Left cardiac atrium (tissue), 4 donors: Measurements from ENCODE around the gene PPIF. TPM values are rescaled to one million over a fixed set of nuclear protein-coding genes. Genes with fewer than 3 reads are reported as not detected.

Experiments used
- ATAC-seq, 2 donors: fragments of 200-7000 bp; cut with Tn5 transposase; one replicate each; pipeline ENCODE4 v1.9.1; 2020; ENCODE audit warnings: mild to moderate bottlenecking in 2 of 2, moderate library complexity in 2 of 2
- DNase-seq: peaks from one replicate; pipeline ENCODE4 v3.0.0-alpha.2; 2020
- intact Hi-C, 2 donors: fragments of 100-400 bp; cut with DNase I; formaldehyde crosslinking; loops; one replicate each; pipeline versions ENCODE4 v1.14.1 to v1.15.1; 2022 to 2023
- total RNA-seq, 2 donors: library from RNA; stranded (reverse); fragmentation: NEBNext Ultra II Directional; extraction: Animal tissue kit (Norgen Biotek cat#: 25700); gene quantifications; one replicate each; pipeline ENCODE4 v1.2.1, GENCODE V29; 2021
- donor health status: DM: no; HTN: yes; CAD: no.
- donor health status: DM: no; HTN: yes; CAD: no; lungs with severe emphysema.
- donor health status: DM: yes; HTN: yes; CAD: no.
- donor health status: Dilated cardiomyopathy.

The PPIF gene
- total RNA-seq, 2 donors from 2014 or later, result 110 to 155 TPM

- intact Hi-C loops, result loop anchor here in 1 of 2 donors (5.0 kb wide), 1 partner anchor 108 kb away; no protein-coding TSS in a partner anchor
- DNase-seq, result peak; percentile 17
Measured at GRCh38 chr10:79378647-79379511, 31.6 kb downstream of the PPIF start.

DNA sequence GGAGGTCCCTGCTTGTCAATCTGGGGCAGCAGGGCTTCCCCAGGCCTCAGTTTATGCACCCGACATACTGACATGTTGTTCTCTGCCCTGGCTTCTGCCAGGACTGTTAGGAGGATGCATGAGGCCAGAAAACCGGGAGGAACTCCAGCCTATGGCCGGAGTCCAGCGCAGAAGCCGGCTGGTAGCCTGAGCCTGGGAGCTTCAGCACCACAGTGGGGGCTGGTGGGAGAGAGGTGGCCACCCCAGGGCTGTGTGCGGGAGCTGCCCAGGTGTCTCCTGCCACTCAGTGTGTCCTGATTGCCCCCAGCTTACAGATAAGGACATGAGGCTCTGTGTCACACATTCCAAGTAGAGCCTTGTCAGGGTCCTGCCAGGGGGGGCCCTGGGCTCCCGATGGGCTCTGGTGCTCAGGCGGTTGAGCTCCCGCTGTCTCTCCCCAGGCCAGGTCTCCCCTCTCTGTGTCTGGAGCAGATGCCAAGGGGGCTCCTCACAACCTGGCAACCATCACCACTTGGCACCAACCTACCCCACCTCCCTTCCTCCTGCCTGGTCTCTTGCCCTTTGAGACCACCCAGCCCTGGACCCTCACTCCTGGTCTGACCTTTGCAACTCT lies 32.3 kb downstream of the PPIF start:
- ATAC-seq (peak; percentile 17 to 23), DNase-seq (peak; percentile 70)
- intact Hi-C loops, result loop anchor here in 1 of 2 donors (5.0 kb wide), 1 partner anchor 108 kb away; no protein-coding TSS in a partner anchor

More at GRCh38 chr10:79378647-79379511, 31.6 kb downstream of the PPIF start:
- no peak for ATAC-seq

DNA sequence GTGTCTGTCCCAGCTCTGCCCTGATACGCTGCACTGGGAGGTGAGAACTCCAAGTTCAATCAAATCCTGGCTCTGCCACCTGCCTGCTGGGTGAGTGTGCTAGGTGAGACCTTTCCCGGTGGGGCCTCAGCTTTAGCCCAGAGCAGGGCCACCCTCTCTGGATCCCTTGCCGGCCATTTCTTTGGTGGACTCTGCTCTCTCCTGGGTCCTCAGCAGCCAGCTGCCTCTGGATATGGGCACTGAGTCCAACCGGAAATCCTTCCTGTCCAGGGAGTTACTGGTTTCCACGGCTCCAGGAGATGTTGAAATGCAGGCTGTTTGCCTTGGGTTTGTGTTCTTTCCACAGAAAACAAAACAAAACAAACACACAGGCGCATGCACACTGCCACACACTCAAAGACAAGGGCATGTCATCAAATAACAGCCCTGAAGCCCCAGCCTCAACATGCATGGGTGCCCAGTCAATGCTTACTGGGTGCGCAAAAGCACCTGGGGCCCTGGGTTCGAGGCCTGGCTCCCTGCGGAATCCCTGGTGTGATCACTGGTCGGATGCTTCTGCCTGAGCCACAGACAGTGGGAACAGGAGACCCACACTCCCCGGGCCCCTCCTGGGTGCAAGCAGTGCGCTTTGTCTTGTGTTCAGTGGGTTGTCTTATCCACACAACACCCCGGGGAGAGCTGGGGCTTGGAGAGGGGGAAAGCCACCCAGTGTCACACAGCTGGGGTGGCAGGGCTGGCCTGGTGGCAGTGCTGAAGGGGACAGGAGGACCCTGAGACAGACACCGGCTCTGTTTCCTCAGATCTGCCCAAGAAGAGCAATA lies 33.1 kb downstream of the PPIF start:
- intact Hi-C loops, result no loop called here
- peak; percentile 42 to 70 for ATAC-seq
- DNase-seq, result peak; percentile 73

GRCh38 chr10:79380946-79381721 lies 33.9 kb downstream of the PPIF start:
- peak; percentile 15 for DNase-seq
- intact Hi-C loops, result no loop called here
- peak in 1 of 2 donors; percentile 5 for ATAC-seq

DNA sequence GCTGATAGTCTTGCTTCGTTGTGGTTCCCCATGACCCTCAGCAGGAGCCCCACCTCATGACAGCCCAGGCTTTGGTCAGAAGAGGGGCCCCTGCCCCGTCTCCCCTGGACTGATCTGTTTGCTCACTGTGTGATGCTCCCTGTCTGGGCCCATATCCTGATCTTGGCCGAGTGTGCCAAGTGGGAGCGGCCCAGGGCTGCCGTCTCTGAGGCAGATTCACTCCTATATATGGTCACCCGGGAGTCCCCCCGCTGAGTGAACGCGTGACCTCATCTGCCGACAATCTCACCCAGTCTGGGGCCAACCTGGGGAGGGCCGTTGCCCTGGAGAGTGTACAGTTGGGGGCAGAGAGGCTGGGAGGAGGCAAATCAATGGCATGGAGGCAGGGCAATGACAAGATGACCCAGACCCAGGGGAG lies 34.5 kb downstream of the PPIF start:
- DNase-seq (peak; percentile 81), ATAC-seq (peak; percentile 67 to 77)
- intact Hi-C loops, result no loop called here

DNA sequence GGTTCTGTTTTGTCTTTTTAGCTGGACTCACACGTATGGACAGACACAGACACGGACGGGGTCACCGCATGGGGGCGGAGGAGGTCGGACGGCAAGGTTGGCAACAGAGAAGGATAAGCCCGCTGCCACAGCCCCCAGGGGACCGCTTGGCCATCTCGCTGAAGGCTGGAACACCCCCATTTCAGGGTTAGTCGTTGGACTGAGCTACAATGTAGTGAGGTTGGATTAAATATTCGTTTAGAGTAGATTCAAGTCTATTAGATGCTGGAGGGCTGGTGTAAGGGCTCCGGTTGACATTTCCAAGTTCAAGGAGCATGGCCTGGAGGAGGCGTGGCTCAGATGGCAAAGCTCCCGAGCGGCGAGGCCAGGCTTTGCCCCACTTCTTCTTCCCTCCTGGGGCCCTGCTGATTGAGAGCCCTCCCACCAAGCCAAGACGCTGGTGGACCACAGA lies 35.2 kb downstream of the PPIF start:
- intact Hi-C loops, result no loop called here
- ATAC-seq (no peak), DNase-seq (peak; percentile 36)

DNA sequence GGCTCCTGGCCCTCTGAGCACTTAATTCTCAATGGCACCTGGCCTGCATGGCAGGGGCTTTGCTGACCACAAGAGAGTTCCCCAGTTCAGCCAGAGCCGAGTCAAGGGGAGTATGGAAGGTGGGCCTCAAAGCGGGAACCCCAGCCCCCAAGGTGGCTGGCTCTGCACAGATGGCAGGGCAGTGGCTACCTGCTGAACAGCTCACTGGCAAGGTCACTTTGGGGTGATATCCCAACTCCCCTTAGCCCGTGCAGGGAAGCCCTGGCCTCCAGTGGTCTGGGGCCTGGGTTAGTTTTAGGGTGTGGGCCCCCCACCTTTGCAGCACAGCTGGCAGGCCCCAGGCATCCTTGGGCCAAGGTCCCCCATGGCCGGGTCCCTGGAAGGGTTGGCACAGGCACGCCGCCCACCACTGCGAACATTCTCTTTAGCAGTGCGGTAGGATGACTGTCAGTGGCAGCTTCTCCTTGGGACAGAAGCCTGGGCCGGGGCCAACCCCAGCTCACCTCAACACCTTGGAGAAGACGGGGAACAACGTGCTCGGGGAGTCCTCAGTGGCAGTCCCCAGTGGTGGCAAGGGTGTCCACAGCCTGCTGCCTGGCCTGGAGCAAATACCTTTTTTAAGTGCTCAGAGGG lies 36.8 kb downstream of the PPIF start:
- no peak for ATAC-seq
- intact Hi-C loops, result no loop called here
- peak; percentile 27 for DNase-seq

- no peak for ATAC-seq
- DNase-seq, result peak; percentile 7
- intact Hi-C loops, result no loop called here
Measured at GRCh38 chr10:79384773-79385391, 37.6 kb downstream of the PPIF start.

- ATAC-seq (no peak), DNase-seq (peak; percentile 13)
- intact Hi-C loops, result no loop called here
Measured at GRCh38 chr10:79385392-79385795, 38.1 kb downstream of the PPIF start.

- DNase-seq, result peak; percentile 18
- ATAC-seq, result no peak
- intact Hi-C loops, result no loop called here
Measured at GRCh38 chr10:79385804-79386531, 38.7 kb downstream of the PPIF start.

DNA sequence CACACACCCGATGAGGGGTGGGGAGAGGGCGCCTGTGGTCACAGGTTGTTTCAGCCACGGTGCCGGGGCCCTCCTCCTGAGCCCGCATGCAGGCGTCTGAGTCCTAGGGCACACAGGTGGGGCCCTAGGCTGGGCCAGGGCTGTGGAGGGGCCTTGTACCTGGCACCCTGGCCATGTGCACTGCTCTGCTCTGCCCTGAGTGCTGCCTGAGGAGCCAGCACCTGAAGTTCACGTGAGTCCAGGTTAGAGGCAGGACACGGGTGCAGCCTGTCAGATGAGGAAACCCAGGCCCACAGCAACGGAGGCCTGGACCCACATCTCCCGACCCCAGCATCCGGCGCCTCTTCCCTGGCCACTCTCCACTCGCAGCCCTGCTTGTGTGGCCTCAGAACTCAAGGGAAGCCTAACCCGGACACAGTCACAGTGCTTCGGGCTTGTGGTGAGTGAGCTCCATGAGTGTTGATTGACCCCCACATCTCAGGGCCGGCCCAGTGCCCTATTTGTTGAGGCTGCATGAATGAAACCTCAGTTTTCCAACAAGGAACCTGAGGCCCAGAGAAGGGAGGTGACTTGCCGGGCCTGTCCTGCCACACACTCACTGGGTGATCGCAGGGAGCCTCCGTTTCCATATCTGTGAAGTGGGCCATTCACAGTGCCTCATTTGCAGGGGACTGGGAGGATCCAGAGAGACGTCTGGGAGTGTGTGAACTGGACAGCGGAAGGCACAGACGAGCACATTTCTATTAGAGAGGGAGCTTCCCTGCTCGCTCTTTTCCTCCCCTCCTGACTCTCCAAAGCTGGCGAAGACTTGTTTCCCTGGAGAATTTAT lies 39.6 kb downstream of the PPIF start:
- no peak for ATAC-seq
- peak; percentile 16 for DNase-seq

DNA sequence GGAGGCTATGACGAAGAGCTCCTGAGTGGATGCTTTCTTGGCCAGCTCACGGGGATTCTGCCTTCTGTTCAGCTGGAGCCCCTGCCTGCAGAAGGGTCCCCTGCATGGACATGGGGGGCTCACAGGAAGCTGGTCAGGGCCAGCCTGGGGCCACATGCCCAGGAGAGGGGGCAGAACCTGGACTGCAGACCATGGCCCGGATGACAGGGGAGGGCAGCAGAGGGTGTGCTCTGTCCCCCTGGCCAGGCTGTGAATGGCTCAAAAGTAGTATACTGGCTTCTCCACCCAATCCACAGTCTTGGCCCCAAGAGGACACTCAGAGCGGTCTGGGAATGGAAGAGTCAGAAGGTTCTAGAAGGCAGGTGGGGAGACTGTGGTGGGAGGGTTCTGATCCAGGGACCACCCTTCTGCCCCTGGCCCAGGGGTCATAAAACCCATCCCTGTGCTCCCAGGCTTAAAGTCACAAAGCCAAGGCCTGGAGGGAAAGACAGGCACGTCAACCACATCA lies 40.3 kb downstream of the PPIF start:
- ATAC-seq, result no peak
- no peak for DNase-seq
- intact Hi-C loops, result no loop called here

More for the DNA sequence above, 39.6 kb downstream of the PPIF start:
- intact Hi-C loops, result no loop called here

DNA sequence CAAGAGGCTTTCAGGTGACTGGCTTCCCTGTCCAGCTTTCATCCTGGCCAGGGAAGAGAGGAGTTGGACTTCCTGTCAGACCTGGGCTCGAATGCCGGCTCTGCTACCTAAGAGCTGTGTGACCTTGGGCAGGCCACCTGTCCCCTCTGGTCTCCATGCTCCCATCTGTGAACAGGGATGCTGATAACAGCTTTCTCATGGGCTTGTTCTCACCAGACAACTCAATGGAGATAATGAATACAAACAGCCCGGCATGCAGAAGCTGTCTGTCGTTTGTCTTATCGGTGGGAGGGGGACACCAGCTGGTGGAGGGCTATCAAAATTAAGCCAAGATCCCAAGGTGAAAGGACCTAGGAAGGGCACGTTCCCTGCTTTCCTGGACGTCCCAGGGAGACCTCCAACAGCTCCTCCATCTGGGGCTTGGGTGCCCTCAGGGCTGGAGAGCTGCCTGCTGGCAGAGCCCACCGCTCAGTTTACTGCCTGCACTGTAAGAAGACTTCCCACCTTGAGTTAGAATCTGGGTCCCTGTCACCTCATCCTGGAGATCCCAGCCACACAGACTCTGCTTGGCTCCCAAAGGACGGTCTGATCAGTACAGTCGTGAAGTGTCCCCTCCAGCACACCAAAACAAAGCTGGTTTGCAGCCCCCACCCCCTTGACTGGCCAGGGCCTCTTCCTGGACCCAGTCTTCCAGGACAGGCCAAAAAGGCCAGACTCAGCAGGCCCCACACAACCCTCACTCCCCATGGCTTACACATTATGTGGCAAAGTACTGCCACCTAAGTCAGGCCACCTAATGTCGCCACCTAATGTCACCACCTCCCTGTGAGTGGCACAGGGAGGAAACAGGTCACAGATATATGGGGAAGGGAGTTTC lies 40.9 kb downstream of the PPIF start:
- no peak for ATAC-seq
- peak; percentile 14 for DNase-seq
- intact Hi-C loops, result no loop called here

- ATAC-seq (no peak), DNase-seq (no peak)
- intact Hi-C loops, result no loop called here
Measured at GRCh38 chr10:79390057-79390456, 42.8 kb downstream of the PPIF start.

DNA sequence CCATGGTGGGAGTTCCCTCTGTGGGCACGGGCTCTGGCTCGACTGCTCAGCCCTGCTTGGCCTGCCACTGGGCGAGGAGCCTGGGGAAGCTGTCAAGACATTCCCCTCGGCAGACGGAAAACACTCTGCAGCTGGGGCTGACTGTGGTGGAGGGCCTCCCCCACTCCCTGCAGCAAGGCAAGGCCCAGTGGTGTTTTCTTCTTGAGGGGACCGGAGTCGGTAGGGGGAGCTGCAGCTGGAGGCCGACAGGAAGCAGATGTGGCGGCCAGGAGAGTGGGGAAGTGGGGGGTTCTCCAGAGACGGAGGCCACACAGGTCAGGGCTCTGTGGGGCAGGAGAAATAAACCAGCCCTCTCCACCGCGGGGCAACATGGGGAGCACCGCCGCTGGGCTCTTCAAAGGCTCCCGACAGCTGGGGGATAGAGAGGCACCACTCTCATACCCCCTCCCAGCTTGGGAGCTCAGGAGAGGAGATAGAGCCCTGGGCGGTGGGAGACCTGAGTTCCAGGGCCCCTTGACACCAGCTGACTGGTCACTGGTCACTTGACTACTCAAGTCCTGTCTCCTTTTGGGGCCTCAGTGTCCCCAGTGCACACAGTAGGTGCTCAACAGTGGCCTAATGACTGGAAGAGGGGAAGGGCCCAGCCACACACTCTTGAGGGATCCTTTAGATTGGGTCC lies 43.4 kb downstream of the PPIF start:
- intact Hi-C loops, result no loop called here
- no peak for ATAC-seq
- DNase-seq, result peak; percentile 33
